Muscle layer of duodenum (tissue), 2 donors: ENCODE results near the gene TUSC2.

Experiments
- H3K27ac ChIP-seq: one replicate; pipeline ENCODE4 v1.7.0; 2013; ENCODE audit warnings: mild to moderate bottlenecking, low read length
- H3K27me3 ChIP-seq: one replicate; pipeline ENCODE4 v1.7.0; 2013; ENCODE audit warnings: low read depth, mild to moderate bottlenecking, control low read depth, low read length
- H3K36me3 ChIP-seq, 2 donors: one replicate each; pipeline ENCODE4 v1.7.0; 2013; ENCODE audit warnings: low read length in 2 of 2, control low read depth in 1 of 2, mild to moderate bottlenecking in 1 of 2; ENCODE audit not compliant: insufficient read depth in 2 of 2, control insufficient read depth in 1 of 2
- H3K4me1 ChIP-seq, 2 donors: one replicate each; pipeline ENCODE4 v1.7.0; 2013; ENCODE audit warnings: low read length in 2 of 2, mild to moderate bottlenecking in 2 of 2, control low read depth in 1 of 2, moderate library complexity in 1 of 2; ENCODE audit not compliant: insufficient read depth in 2 of 2, control insufficient read depth in 1 of 2
- H3K4me3 ChIP-seq, 2 donors: one replicate each; pipeline ENCODE4 v1.7.0; 2013; ENCODE audit warnings: low read length in 2 of 2, low read depth in 1 of 2, mild to moderate bottlenecking in 1 of 2
- H3K9me3 ChIP-seq, 2 donors: one replicate each; pipeline ENCODE4 v1.7.0; 2013; ENCODE audit warnings: low read length in 2 of 2, control low read depth in 1 of 2, mild to moderate bottlenecking in 1 of 2; ENCODE audit not compliant: control insufficient read depth in 1 of 2
- donor health status: healthy.

The TUSC2 gene

GRCh38 chr3:50353245-50354004 lies 25.4 kb upstream of the TUSC2 start:
- Histone ChIP-seq H3K9me3 (no peaks in the 10 kb centered on the region), H3K27ac (no peak overlapping the region), H3K4me3 (no peak overlapping the region), H3K36me3 (peaks cover 34 to 38% of the 10 kb centered on the region in 2 donors), H3K4me1 (peaks cover 49 to 54% of the 10 kb centered on the region in 2 donors), H3K27me3 (no peaks in the 10 kb centered on the region)

DNA sequence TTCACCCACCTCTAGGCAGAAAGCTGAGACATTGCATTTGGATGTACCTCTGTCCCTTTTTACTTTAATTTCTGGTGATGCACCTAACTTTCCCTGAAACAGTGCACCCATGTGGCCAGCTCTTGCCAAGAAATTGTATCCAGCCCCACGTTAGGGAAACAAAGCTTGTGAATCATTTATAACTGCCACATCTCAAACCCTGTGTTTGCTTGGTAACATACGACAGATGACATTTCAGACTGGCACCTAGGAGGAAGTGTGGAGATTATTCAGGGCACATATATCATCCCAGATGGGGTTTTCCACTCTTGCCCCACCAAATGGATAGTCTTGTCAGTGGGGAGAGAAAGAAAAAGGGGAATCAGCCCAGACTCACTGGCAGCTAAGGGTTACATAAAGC lies 24.8 kb upstream of the TUSC2 start:
- no peaks in the 10 kb centered on the region for H3K9me3 ChIP-seq
- no peaks in the 10 kb centered on the region for H3K27me3 ChIP-seq
- H3K36me3 ChIP-seq = peaks cover 38 to 44% of the 10 kb centered on the region in 2 donors
- no peak overlapping the region for H3K4me3 ChIP-seq
- peaks cover 42 to 48% of the 10 kb centered on the region in 2 donors for H3K4me1 ChIP-seq
- H3K27ac ChIP-seq = no peak overlapping the region

GRCh38 chr3:50351323-50351697 lies 23.3 kb upstream of the TUSC2 start:
- H3K36me3 ChIP-seq = peaks cover 32 to 49% of the 10 kb centered on the region in 2 donors
- no peaks in the 10 kb centered on the region for H3K27me3 ChIP-seq
- H3K4me3 ChIP-seq = peak overlapping the region; percentile 83 to 94
- no peaks in the 10 kb centered on the region for H3K9me3 ChIP-seq
- peak overlapping the region; percentile 90 for H3K27ac ChIP-seq
- H3K4me1 ChIP-seq = peaks cover 28 to 38% of the 10 kb centered on the region in 2 donors

- H3K27me3 ChIP-seq = no peaks in the 10 kb centered on the region
- peaks cover 22 to 36% of the 10 kb centered on the region in 2 donors for H3K4me1 ChIP-seq
- peak within 1 kb of the TSS; percentile 90 for H3K27ac ChIP-seq
- no peaks in the 10 kb centered on the region for H3K9me3 ChIP-seq
- peaks cover 26 to 48% of the 10 kb centered on the region in 2 donors for H3K36me3 ChIP-seq
- peak within 1 kb of the TSS; percentile 83 to 94 for H3K4me3 ChIP-seq
Measured at GRCh38 chr3:50350527-50351322, 22.7 kb upstream of the TUSC2 start, which contains the start of the genes CYB561D2 and NPRL2. Gene CYB561D2, plus strand, starts transcription at chr3:50350862. Its CDS starts 572 bp downstream, at chr3:50351434. Gene NPRL2, minus strand, starts transcription at chr3:50350775. Its CDS starts 123 bp downstream, at chr3:50350652.

- Histone ChIP-seq H3K27ac (peak overlapping the region; percentile 90), H3K27me3 (no peaks in the 10 kb centered on the region), H3K36me3 (peaks cover 22 to 43% of the 10 kb centered on the region in 2 donors), H3K9me3 (no peaks in the 10 kb centered on the region), H3K4me1 (peaks cover 18 to 40% of the 10 kb centered on the region in 2 donors), H3K4me3 (peak overlapping the region; percentile 83 to 94)
Measured at GRCh38 chr3:50350213-50350526, 22.1 kb upstream of the TUSC2 start.

GRCh38 chr3:50347187-50347813 lies 19.3 kb upstream of the TUSC2 start:
- Histone ChIP-seq H3K4me3 (no peak overlapping the region), H3K9me3 (no peaks in the 10 kb centered on the region), H3K27me3 (no peaks in the 10 kb centered on the region), H3K27ac (no peak overlapping the region), H3K4me1 (peaks cover 18 to 43% of the 10 kb centered on the region in 2 donors), H3K36me3 (peaks cover 5 to 20% of the 10 kb centered on the region in 2 donors)

GRCh38 chr3:50345586-50346234 lies 17.7 kb upstream of the TUSC2 start, which contains the start of gene ZMYND10:
Gene ZMYND10, minus strand, starts transcription at chr3:50345732. Its CDS starts 153 bp downstream, at chr3:50345579.
- H3K36me3 ChIP-seq = peaks cover 5 to 18% of the 10 kb centered on the region in 2 donors
- H3K4me3 ChIP-seq = peak within 1 kb of the TSS; percentile 53 to 61
- H3K4me1 ChIP-seq = peaks cover 20 to 44% of the 10 kb centered on the region in 2 donors
- no peaks in the 10 kb centered on the region for H3K27me3 ChIP-seq
- H3K9me3 ChIP-seq = no peaks in the 10 kb centered on the region
- no peak within 1 kb of the TSS for H3K27ac ChIP-seq

DNA sequence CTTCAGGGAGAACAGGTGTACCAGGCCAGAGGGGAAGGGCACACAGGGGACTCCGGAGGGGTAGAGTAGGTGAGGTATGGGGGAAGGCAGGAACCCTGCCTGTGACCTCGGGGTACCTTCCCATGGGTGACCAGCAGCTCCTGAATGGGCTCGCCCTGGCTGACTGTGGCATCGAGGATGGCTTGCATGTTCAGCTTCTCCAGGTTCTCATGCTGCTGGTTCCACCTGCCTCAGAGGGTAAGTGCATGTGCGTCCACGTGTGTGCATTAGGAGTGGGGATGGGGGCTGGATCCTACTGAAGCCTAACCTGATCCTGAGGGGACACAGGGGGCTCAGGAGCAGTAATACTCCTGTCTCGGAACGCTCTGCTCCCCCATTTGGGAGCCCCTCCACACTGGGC lies 17.0 kb upstream of the TUSC2 start:
- H3K4me3 ChIP-seq = peak overlapping the region; percentile 53 to 61
- H3K27me3 ChIP-seq = no peaks in the 10 kb centered on the region
- H3K9me3 ChIP-seq = no peaks in the 10 kb centered on the region
- H3K4me1 ChIP-seq = peaks cover 16 to 48% of the 10 kb centered on the region in 2 donors
- H3K27ac ChIP-seq = no peak overlapping the region
- peaks cover 5 to 17% of the 10 kb centered on the region in 2 donors for H3K36me3 ChIP-seq

GRCh38 chr3:50342813-50343633 lies 15.0 kb upstream of the TUSC2 start:
- Histone ChIP-seq H3K27ac (no peak overlapping the region), H3K4me1 (peaks cover 13 to 46% of the 10 kb centered on the region in 2 donors), H3K4me3 (no peak overlapping the region), H3K36me3 (peaks cover 0 to 7% of the 10 kb centered on the region in 2 donors), H3K27me3 (no peaks in the 10 kb centered on the region), H3K9me3 (no peaks in the 10 kb centered on the region)

DNA sequence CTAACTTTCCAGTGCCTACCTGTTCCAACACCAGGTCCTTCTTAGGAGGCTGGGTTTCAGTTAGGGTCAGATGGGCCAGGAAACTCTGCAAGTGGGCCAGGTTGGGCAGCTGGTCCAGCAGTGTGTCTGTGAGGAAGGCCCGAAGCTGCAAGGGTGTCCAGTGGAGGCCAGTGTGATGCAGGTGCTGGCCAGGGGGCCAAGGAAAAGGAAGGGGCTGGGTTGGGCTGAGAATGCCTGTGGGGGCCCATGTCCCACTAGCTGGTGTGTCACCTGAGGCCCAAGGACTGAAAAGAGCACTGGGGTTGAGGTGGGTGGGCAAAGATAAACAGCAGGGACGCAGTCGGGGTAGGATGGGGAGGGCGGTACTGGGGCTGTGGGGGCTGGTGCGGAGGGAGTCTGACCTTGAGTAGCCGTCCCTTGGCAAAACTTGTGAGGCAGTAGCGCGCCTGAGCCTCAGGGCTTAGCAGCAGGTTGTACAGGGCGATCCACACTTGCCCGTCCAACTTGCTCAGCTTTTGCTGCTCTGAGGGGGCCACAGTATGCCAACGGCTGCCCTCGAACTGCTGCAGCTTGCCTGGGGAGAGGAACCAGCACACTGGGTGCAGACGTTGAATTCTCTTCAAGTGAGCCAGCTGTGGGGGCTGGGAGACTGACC lies 14.1 kb upstream of the TUSC2 start:
- Histone ChIP-seq H3K27ac (no peak overlapping the region), H3K4me1 (peaks cover 13 to 44% of the 10 kb centered on the region in 2 donors), H3K36me3 (no peaks in the 10 kb centered on the region), H3K27me3 (no peaks in the 10 kb centered on the region), H3K4me3 (no peak overlapping the region), H3K9me3 (no peaks in the 10 kb centered on the region)
